Measurements from ENCODE around the gene DIP2A. TPM values are rescaled to one million over a fixed set of nuclear protein-coding genes. Genes with fewer than 3 reads are reported as not detected.

DIP2A gene
- total RNA-seq, 1 donor from 2014 or later, result 27.9 TPM

DNA sequence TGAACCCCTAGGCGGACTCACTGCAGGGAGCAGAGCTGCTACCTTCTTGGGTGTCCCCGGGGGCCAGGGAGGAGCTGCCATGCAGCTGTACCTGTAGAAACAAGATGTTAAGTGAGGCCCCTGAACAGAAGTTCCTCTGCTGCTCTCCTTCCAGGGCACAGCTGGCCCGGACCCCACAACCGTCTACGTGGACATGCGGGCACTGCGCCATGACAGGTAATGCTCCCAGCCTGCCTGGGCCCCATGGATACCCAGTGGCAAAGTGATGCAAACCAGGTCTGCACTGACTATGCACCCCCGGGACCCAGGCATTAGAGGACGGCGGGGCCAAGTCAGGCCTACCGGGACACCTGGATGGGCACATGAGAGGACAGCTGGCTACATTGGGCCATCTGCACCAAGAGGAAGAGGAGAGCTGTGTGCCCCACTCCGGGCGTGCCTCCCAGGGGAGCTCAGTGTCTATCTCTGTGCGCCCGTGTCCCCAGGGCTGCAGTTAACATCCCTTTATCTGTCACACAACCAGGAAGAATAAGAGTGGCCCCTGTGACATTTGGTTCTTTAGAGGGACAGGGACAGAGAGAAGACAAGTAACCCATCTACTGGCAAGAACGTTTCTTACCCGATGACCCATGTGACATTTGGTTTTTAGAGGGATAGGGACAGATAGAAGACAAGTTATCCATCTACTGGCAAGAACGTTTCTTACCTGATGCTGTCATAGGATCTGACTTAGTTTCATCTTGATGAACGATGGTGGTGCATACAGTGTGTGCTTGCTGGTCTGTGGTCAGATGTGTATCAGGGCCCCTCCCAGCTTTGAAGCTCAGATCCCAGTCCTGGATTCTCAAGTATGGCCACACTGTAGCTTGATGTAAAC is 102.1 kb downstream of the DIP2A start:
- Mint-ChIP-seq H3K27ac (ENCODE audit: unreplicated experiment) (no peak overlapping the region), H3K4me3 (ENCODE audit: unreplicated experiment) (no peak overlapping the region), H3K36me3 (ENCODE audit: low read depth) (peaks cover 21% of the 10 kb centered on the region), H3K4me1 (ENCODE audit: low read depth) (no peaks in the 10 kb centered on the region), H3K9me3 (ENCODE audit: low read depth) (no peaks in the 10 kb centered on the region), H3K27me3 (ENCODE audit: low read depth) (no peaks in the 10 kb centered on the region)
- no peak for TF ChIP-seq CTCF (IDR thresholded peaks at IDR 0.05)
- DNase-seq (ENCODE audit: low spot score), result no peak

DNA sequence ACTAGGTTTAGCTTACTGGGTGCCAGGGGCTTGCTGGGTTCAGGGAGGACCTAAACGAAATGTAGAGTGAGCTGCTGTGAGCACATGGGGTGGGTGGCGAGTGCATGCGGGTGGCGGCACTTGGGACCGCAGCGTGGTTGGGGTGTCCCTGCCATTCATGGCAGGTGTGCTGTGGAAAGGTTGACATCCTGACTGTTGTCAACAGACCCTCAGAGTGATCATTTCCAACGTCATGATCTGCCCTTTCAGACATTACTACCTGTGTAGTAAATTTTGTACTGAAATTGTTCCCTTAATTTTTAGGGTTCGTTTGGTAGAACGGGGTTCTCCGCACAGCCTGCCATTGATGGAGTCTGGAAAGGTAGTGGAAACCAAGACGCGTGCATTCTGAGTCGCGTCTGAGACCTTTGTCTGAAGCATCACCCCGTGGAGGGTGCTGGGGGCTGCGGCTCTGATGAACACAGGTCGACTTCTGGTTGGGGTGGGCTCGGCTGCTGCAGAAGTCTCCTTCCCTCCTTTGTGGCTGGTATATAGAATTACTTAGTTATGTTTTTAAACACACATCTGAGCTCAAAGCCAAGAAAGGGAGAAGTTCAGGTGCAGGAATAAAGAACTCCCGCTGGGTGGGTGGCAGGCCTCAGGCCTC is 102.9 kb downstream of the DIP2A start:
- Mint-ChIP-seq H3K36me3 (ENCODE audit: low read depth) (peaks cover 23% of the 10 kb centered on the region), H3K4me3 (ENCODE audit: unreplicated experiment) (no peak overlapping the region)

GRCh38 chr21:46562472-46562871 is 103.8 kb downstream of the DIP2A start:
- Mint-ChIP-seq H3K27me3 (ENCODE audit: low read depth) (no peaks in the 10 kb centered on the region), H3K27ac (ENCODE audit: unreplicated experiment) (no peak overlapping the region), H3K4me3 (ENCODE audit: unreplicated experiment) (no peak overlapping the region), H3K36me3 (ENCODE audit: low read depth) (peaks cover 20% of the 10 kb centered on the region), H3K9me3 (ENCODE audit: low read depth) (no peaks in the 10 kb centered on the region), H3K4me1 (ENCODE audit: low read depth) (no peaks in the 10 kb centered on the region)
- no peak for DNase-seq (ENCODE audit: low spot score)
- TF ChIP-seq CTCF (IDR thresholded peaks at IDR 0.05), result no peak

More for the DNA sequence above, 102.9 kb downstream of the DIP2A start:
- DNase-seq (ENCODE audit: low spot score), result no peak
- Mint-ChIP-seq H3K27ac (ENCODE audit: unreplicated experiment) (no peak overlapping the region), H3K9me3 (ENCODE audit: low read depth) (no peaks in the 10 kb centered on the region), H3K4me1 (ENCODE audit: low read depth) (no peaks in the 10 kb centered on the region), H3K27me3 (ENCODE audit: low read depth) (no peaks in the 10 kb centered on the region)
- no peak for TF ChIP-seq CTCF (IDR thresholded peaks at IDR 0.05)

DNA sequence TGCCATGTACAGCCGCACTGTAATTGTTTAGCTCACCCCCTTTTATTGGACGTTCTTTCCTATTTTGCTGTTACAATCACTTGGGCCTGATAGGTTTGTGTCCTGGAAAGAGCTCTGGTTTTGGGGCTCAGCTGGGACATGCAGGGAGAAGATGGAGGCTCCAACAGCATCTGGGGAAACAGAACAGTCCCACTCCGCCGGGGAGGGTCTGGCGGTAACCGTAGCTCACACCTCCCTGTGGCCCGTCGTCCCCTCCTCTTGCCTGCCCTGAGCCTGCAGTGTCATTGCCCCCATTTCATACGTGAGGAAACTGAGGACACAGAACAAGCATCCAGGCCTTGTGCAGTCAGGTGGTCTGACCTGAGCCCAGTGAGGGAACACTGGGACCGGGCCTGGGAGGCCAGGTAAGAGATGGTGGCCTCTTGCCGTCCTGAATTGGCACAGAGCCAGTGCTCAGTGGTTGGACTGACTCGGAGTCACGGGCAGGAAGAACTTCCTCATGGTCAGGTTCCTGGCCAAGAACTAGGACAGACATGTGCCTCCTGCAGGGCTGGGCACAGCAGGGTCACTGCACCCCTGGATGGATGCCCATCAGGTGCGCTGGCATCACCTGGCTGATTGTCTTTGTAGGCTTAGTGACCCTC is 104.4 kb downstream of the DIP2A start:
- DNase-seq (ENCODE audit: low spot score), result no peak
- Mint-ChIP-seq H3K4me3 (ENCODE audit: unreplicated experiment) (no peak overlapping the region), H3K9me3 (ENCODE audit: low read depth) (no peaks in the 10 kb centered on the region), H3K4me1 (ENCODE audit: low read depth) (no peaks in the 10 kb centered on the region), H3K36me3 (ENCODE audit: low read depth) (peaks cover 24% of the 10 kb centered on the region), H3K27me3 (ENCODE audit: low read depth) (no peaks in the 10 kb centered on the region), H3K27ac (ENCODE audit: unreplicated experiment) (no peak overlapping the region)
- no peak for TF ChIP-seq CTCF (IDR thresholded peaks at IDR 0.05)

GRCh38 chr21:46564391-46564790 is 105.7 kb downstream of the DIP2A start:
- DNase-seq (ENCODE audit: low spot score), result no peak
- Mint-ChIP-seq H3K4me3 (ENCODE audit: unreplicated experiment) (no peak overlapping the region), H3K27ac (ENCODE audit: unreplicated experiment) (no peak overlapping the region), H3K36me3 (ENCODE audit: low read depth) (peaks cover 25% of the 10 kb centered on the region), H3K9me3 (ENCODE audit: low read depth) (no peaks in the 10 kb centered on the region), H3K4me1 (ENCODE audit: low read depth) (peaks cover 3% of the 10 kb centered on the region), H3K27me3 (ENCODE audit: low read depth) (no peaks in the 10 kb centered on the region)
- TF ChIP-seq CTCF (IDR thresholded peaks at IDR 0.05), result no peak

Data from chondrocyte (in vitro differentiated cells).